Osteocyte (in vitro differentiated cells): Measurements from ENCODE around the gene MROH7. TPM values are rescaled to one million over a fixed set of nuclear protein-coding genes. Genes with fewer than 3 reads are reported as not detected.

Experiments used
- DNase-seq: peaks from one replicate; pipeline ENCODE4 v3.0.0; 2021; ENCODE audit warnings: mixed read lengths; ENCODE audit not compliant: unreplicated experiment; ENCODE audit errors: extremely low spot score
- H3K27ac Mint-ChIP-seq: one replicate; pipeline ENCODE4 v1.8.0; 2021; ENCODE audit warnings: mild to moderate bottlenecking, mixed read lengths; ENCODE audit not compliant: unreplicated experiment
- H3K27me3 Mint-ChIP-seq: one replicate; pipeline ENCODE4 v1.8.0; 2021; ENCODE audit warnings: mixed read lengths; ENCODE audit not compliant: unreplicated experiment
- H3K36me3 Mint-ChIP-seq: one replicate; pipeline ENCODE4 v1.8.0; 2021; ENCODE audit warnings: mixed read lengths; ENCODE audit not compliant: unreplicated experiment
- H3K4me1 Mint-ChIP-seq: one replicate; pipeline ENCODE4 v1.8.0; 2021; ENCODE audit warnings: mixed read lengths; ENCODE audit not compliant: unreplicated experiment
- H3K4me3 Mint-ChIP-seq: one replicate; pipeline ENCODE4 v1.8.0; 2021; ENCODE audit warnings: mild to moderate bottlenecking, moderate library complexity, mixed read lengths; ENCODE audit not compliant: unreplicated experiment
- H3K9me3 Mint-ChIP-seq: one replicate; pipeline ENCODE4 v1.8.0; 2021; ENCODE audit warnings: mixed read lengths; ENCODE audit not compliant: unreplicated experiment
- CTCF ChIP-seq: fragments of 200-600 bp; sonication (generic); IDR thresholded peaks from 2 replicates; pipeline ENCODE4 v1.5.0; 2021; ENCODE audit warnings: antibody characterized with exemption, mild to moderate bottlenecking, moderate library complexity
- total RNA-seq: library from RNA; stranded (reverse); gene quantifications from 2 replicates; pipeline ENCODE4 v1.2.1, GENCODE V29; 2021

MROH7 gene
- total RNA-seq, 1 donor from 2014 or later = 0.11 TPM

GRCh38 chr1:54694771-54695170 is 53.2 kb downstream of the MROH7 start:
- H3K9me3 Mint-ChIP-seq = no peaks in the 10 kb centered on the region
- H3K36me3 Mint-ChIP-seq = no peaks in the 10 kb centered on the region
- no peaks in the 10 kb centered on the region for H3K4me1 Mint-ChIP-seq
- H3K27ac Mint-ChIP-seq = no peak overlapping the region
- no peak for TF ChIP-seq CTCF
- DNase-seq = no peak
- peaks cover 32% of the 10 kb centered on the region for H3K27me3 Mint-ChIP-seq
- H3K4me3 Mint-ChIP-seq = no peak overlapping the region

- Mint-ChIP-seq H3K27ac (no peak overlapping the region), H3K27me3 (peaks cover 32% of the 10 kb centered on the region), H3K4me3 (no peak overlapping the region), H3K9me3 (no peaks in the 10 kb centered on the region), H3K36me3 (no peaks in the 10 kb centered on the region), H3K4me1 (no peaks in the 10 kb centered on the region)
- TF ChIP-seq CTCF = no peak
- no peak for DNase-seq
Observed at GRCh38 chr1:54695221-54695620, 53.6 kb downstream of the MROH7 start.

GRCh38 chr1:54695764-54696163 is 54.2 kb downstream of the MROH7 start:
- H3K4me3 Mint-ChIP-seq = no peak overlapping the region
- no peaks in the 10 kb centered on the region for H3K4me1 Mint-ChIP-seq
- no peak for DNase-seq
- H3K27me3 Mint-ChIP-seq = peaks cover 32% of the 10 kb centered on the region
- no peaks in the 10 kb centered on the region for H3K9me3 Mint-ChIP-seq
- H3K36me3 Mint-ChIP-seq = no peaks in the 10 kb centered on the region
- H3K27ac Mint-ChIP-seq = no peak overlapping the region
- no peak for TF ChIP-seq CTCF

- H3K4me3 Mint-ChIP-seq = no peak overlapping the region
- H3K9me3 Mint-ChIP-seq = no peaks in the 10 kb centered on the region
- H3K36me3 Mint-ChIP-seq = no peaks in the 10 kb centered on the region
- peaks cover 28% of the 10 kb centered on the region for H3K27me3 Mint-ChIP-seq
- no peak for DNase-seq
- H3K4me1 Mint-ChIP-seq = no peaks in the 10 kb centered on the region
- H3K27ac Mint-ChIP-seq = no peak overlapping the region
- no peak for TF ChIP-seq CTCF
Observed at GRCh38 chr1:54696262-54696661, 54.7 kb downstream of the MROH7 start.

- Mint-ChIP-seq H3K9me3 (no peaks in the 10 kb centered on the region), H3K4me1 (no peaks in the 10 kb centered on the region), H3K27me3 (peaks cover 31% of the 10 kb centered on the region), H3K4me3 (no peak overlapping the region), H3K27ac (no peak overlapping the region), H3K36me3 (no peaks in the 10 kb centered on the region)
- DNase-seq = no peak
- TF ChIP-seq CTCF = no peak
Observed at GRCh38 chr1:54697896-54698295, 56.3 kb downstream of the MROH7 start.
